ENCODE results near the gene TMEM151A. TPM values are rescaled to one million over a fixed set of nuclear protein-coding genes. Genes with fewer than 3 reads are reported as not detected.
"Not testable (repeated sequence)": the region's sequence is repeated elsewhere in the genome, so short reads cannot be mapped to it uniquely, and the experiment has no call there.

TMEM151A gene
- total and polyA plus RNA-seq, 2 of the 4 experiments (the other 2 are of a cell fraction), result 0.03 TPM; not detected in 1

- H2BK5ac ChIP-seq (ENCODE audit: low read depth, low read length, poor library complexity, severe bottlenecking); H3K4me2 ChIP-seq (ENCODE audit: low read depth, low read length); CTCF ChIA-PET; H3K4me1 ChIP-seq (ENCODE audit: control insufficient read depth, insufficient read depth, low read length); H2BK120ac ChIP-seq (ENCODE audit: low read depth, low read length); H3K23ac ChIP-seq (ENCODE audit: low read depth, low read length); H4K20me1 ChIP-seq (ENCODE audit: insufficient read depth, low read length); POLR2A ChIA-PET (ENCODE audit: unreplicated experiment); H3K27me3 ChIP-seq (ENCODE audit: control insufficient read depth, insufficient read depth, low read length); H3K4me3 ChIP-seq (ENCODE audit: insufficient read depth, low read depth, low read length); H3K9me3 ChIP-seq (ENCODE audit: control insufficient read depth, insufficient read depth, low read length); H3K27ac ChIP-seq (ENCODE audit: insufficient read depth, low read length); H4K5ac ChIP-seq (ENCODE audit: low read depth, low read length); in situ Hi-C loops (cut with MboI; ENCODE audit: low sequenced_read_pairs); H2AK5ac ChIP-seq (ENCODE audit: low read depth, low read length); H4K8ac ChIP-seq (ENCODE audit: low read depth in 2 of 2, low read length in 2 of 2); H4K91ac ChIP-seq (ENCODE audit: insufficient read depth, low read depth, low read length); intact Hi-C loops (cut with micrococcal nuclease); H3K56ac ChIP-seq (ENCODE audit: extremely low read depth, insufficient read depth, low read length); H3K9ac ChIP-seq (ENCODE audit: low read depth, low read length); H2BK20ac ChIP-seq (ENCODE audit: low read depth, low read length); dilution Hi-C loops (cut with HindIII; ENCODE audit: low sequenced_read_pairs, unreplicated experiment); BruUV-seq (replicated peaks); ATAC-seq (ENCODE audit: low read depth); H2AK9ac ChIP-seq (replicated peaks; ENCODE audit: low read depth, low read length, poor library complexity); H2AFZ ChIP-seq (replicated peaks; ENCODE audit: low read length, poor library complexity); DNase-seq; H3K14ac ChIP-seq (replicated peaks; ENCODE audit: low read depth, low read length); H2BK15ac ChIP-seq (ENCODE audit: low read depth, low read length); H3K4ac ChIP-seq (ENCODE audit: low read depth, low read length); H3K18ac ChIP-seq (ENCODE audit: low read depth, low read length): not testable (repeated sequence)
- Histone ChIP-seq H3K79me1 (ENCODE audit: low read depth in 1 of 2, low read length in 2 of 2) (peaks cover 7 to 12% of the 10 kb centered on the region in 2 experiments; a peak in 2 of 4 replicates), H3K36me3 (ENCODE audit: control insufficient read depth, insufficient read depth, low read length) (peaks cover 10% of the 10 kb centered on the region), H3K9me1 (ENCODE audit: insufficient read depth, low read length) (peaks cover 11% of the 10 kb centered on the region; the same call in 1 of the 2 replicates)
- 83% methylated on average over 3 of the region's 6 CpGs; no CpG with 5 or more reads in 1 of the 2 experiments for WGBS, 2 experiments (ENCODE audit: extremely low coverage in 2 of 2, insufficient read length in 1 of 2)
Measured at GRCh38 chr11:66253081-66253480, 38.6 kb upstream of the TMEM151A start.

All from IMR-90 (cell line).